A673 (cell line): ENCODE measurements around the gene KANSL3.

Source experiments
- EZH2 ChIP-seq: fragments of 200-600 bp; sonication (generic); IDR thresholded peaks from 2 replicates; pipeline ENCODE4 v1.6.1; 2017; ENCODE audit warnings: borderline replicate concordance, low read depth, mild to moderate bottlenecking, mixed read lengths, antibody characterized with exemption, low read length; ENCODE audit not compliant: poor library complexity, severe bottlenecking
- TF ChIP-seq, protein P1 (sequence below): fragments of 300-800, 200-600 bp; sonication (generic); conservative IDR thresholded peaks from 2 replicates; pipeline ENCODE4 v1.5.1; 2017; ENCODE audit warnings: low read depth, mild to moderate bottlenecking, antibody characterized with exemption, low read length, moderate library complexity, mixed read lengths

GRCh38 chr2:96623116-96623515, 15.0 kb downstream of the KANSL3 start:
- TF ChIP-seq, protein P1, sequence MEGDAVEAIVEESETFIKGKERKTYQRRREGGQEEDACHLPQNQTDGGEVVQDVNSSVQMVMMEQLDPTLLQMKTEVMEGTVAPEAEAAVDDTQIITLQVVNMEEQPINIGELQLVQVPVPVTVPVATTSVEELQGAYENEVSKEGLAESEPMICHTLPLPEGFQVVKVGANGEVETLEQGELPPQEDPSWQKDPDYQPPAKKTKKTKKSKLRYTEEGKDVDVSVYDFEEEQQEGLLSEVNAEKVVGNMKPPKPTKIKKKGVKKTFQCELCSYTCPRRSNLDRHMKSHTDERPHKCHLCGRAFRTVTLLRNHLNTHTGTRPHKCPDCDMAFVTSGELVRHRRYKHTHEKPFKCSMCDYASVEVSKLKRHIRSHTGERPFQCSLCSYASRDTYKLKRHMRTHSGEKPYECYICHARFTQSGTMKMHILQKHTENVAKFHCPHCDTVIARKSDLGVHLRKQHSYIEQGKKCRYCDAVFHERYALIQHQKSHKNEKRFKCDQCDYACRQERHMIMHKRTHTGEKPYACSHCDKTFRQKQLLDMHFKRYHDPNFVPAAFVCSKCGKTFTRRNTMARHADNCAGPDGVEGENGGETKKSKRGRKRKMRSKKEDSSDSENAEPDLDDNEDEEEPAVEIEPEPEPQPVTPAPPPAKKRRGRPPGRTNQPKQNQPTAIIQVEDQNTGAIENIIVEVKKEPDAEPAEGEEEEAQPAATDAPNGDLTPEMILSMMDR: no peak
- no peak for TF ChIP-seq EZH2
